Measurements from ENCODE around the gene SFXN4.

DNA sequence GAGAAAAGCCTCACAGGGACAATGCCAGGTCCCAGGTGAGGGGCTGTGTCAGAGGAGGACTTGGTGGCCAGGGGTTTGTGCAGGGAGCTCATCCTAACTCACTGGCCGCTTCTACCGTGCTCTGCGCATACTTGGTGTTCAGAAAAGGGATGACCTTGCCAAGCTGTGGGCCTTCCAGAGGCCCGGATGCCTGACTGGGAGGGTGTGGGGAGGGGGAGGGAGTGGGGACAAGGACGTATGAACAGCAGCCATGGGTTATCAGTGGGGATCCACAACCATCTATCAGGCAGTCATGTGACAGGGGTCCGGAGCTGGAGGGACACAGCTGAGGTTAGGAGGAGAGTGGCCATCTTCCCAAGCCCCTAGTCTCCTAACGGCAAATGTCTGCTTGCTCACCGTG lies 6.2 kb downstream of the SFXN4 start:
- TF ChIP-seq, protein P1, sequence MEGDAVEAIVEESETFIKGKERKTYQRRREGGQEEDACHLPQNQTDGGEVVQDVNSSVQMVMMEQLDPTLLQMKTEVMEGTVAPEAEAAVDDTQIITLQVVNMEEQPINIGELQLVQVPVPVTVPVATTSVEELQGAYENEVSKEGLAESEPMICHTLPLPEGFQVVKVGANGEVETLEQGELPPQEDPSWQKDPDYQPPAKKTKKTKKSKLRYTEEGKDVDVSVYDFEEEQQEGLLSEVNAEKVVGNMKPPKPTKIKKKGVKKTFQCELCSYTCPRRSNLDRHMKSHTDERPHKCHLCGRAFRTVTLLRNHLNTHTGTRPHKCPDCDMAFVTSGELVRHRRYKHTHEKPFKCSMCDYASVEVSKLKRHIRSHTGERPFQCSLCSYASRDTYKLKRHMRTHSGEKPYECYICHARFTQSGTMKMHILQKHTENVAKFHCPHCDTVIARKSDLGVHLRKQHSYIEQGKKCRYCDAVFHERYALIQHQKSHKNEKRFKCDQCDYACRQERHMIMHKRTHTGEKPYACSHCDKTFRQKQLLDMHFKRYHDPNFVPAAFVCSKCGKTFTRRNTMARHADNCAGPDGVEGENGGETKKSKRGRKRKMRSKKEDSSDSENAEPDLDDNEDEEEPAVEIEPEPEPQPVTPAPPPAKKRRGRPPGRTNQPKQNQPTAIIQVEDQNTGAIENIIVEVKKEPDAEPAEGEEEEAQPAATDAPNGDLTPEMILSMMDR (IDR thresholded peaks at IDR 0.05), result no peak
- TF ChIP-seq POLR2A (IDR thresholded peaks at IDR 0.05) (no peak), EP300 (IDR thresholded peaks at IDR 0.05) (no peak)

Measured in ovary (tissue), 3 donors.